Body of pancreas (tissue), 4 donors: ENCODE results near the gene TTLL10.

ENCODE experiments used
- CTCF ChIP-seq, 7 experiments: fragments of 450-650 bp in 4 of 7; fragments of 200-600 bp in 3 of 7; sonication (generic) in 3 of 7; IDR thresholded peaks; one replicate each; pipeline ENCODE4 v1.5.1; 2016 to 2019; ENCODE audit warnings: antibody characterized with exemption in 7 of 7
- POLR2A ChIP-seq, 3 donors: fragments of 450-650 bp; IDR thresholded peaks; one replicate each; pipeline ENCODE4 v1.6.1; 2016; ENCODE audit warnings: antibody characterized with exemption in 3 of 3, mild to moderate bottlenecking in 2 of 3

- TF ChIP-seq CTCF (IDR thresholded peaks at IDR 0.05) (no peak), POLR2A (IDR thresholded peaks at IDR 0.05) (no peak)
Observed at GRCh38 chr1:1246577-1247340, 73.1 kb downstream of the TTLL10 start, which contains the start of gene C1QTNF12.
